Naive thymus-derived CD4-positive, alpha-beta T cell (primary cell): Measurements from ENCODE around the gene B3GALNT1. TPM values are rescaled to one million over a fixed set of nuclear protein-coding genes. Genes with fewer than 3 reads are reported as not detected.

ENCODE experiments used
- ATAC-seq: fragments of 150-1000 bp; cut with Tn5 transposase; 2 replicates; pipeline ENCODE4 v1.10.0; 2021; ENCODE audit warnings: mild to moderate bottlenecking, moderate library complexity
- CTCF ChIA-PET: fragments of 350-600 bp; sonication (Branson Sonifier 250); formaldehyde crosslinking; loops from one replicate; lab custom pipeline; 2021; ENCODE audit warnings: antibody characterized with exemption; lab: Charles Lee
- POLR2A ChIA-PET: fragments of 350-600 bp; sonication (Branson Sonifier 250); formaldehyde crosslinking; loops from one replicate; lab custom pipeline; 2021; ENCODE audit warnings: antibody characterized with exemption, inconsistent platforms; lab: Charles Lee
- DNase-seq, 9 donors: peaks; one replicate each; pipeline versions ENCODE4 v3.0.0 to v3.0.0-alpha.2; 2020 to 2022; ENCODE audit warnings: mixed read lengths in 1 of 9
- H3K27ac ChIP-seq: one replicate; pipeline ENCODE4 v1.7.0; 2013; ENCODE audit warnings: mild to moderate bottlenecking, low read depth, low read length, moderate library complexity
- H3K27me3 ChIP-seq, 2 donors: one replicate each; pipeline ENCODE4 v1.7.0; 2013; ENCODE audit warnings: low read length in 2 of 2, mild to moderate bottlenecking in 2 of 2, moderate library complexity in 2 of 2; ENCODE audit not compliant: control insufficient read depth in 2 of 2, insufficient read depth in 2 of 2
- H3K36me3 ChIP-seq, 3 experiments: 1 replicate in 2 of 3; 2 replicates in 1 of 3; pipeline ENCODE4 v1.7.0; 2013; ENCODE audit warnings: low read length in 3 of 3, mild to moderate bottlenecking in 3 of 3, moderate library complexity in 1 of 3; ENCODE audit not compliant: insufficient read depth in 3 of 3, control insufficient read depth in 2 of 3
- H3K4me1 ChIP-seq, 2 donors: one replicate each; pipeline ENCODE4 v1.7.0; 2013; ENCODE audit warnings: low read length in 2 of 2, mild to moderate bottlenecking in 2 of 2, moderate library complexity in 1 of 2; ENCODE audit not compliant: control insufficient read depth in 2 of 2, insufficient read depth in 2 of 2
- H3K4me3 ChIP-seq: 2 replicates; pipeline ENCODE4 v1.7.0; 2013; ENCODE audit warnings: mild to moderate bottlenecking, low read length
- H3K9me3 ChIP-seq, 3 experiments: 1 replicate in 2 of 3; 2 replicates in 1 of 3; pipeline ENCODE4 v1.7.0; 2013; ENCODE audit warnings: low read length in 3 of 3; ENCODE audit not compliant: control insufficient read depth in 2 of 3
- H3K27ac Mint-ChIP-seq, 9 donors: one replicate each; pipeline ENCODE4 v1.8.0; 2020 to 2022; ENCODE audit warnings: mixed read lengths in 9 of 9, mild to moderate bottlenecking in 8 of 9, moderate library complexity in 5 of 9, inconsistent platforms in 2 of 9
- H3K27me3 Mint-ChIP-seq, 5 donors: one replicate each; pipeline ENCODE4 v1.8.0; 2021 to 2022; ENCODE audit warnings: mixed read lengths in 5 of 5, mild to moderate bottlenecking in 1 of 5
- H3K36me3 Mint-ChIP-seq, 5 donors: one replicate each; pipeline ENCODE4 v1.8.0; 2020 to 2022; ENCODE audit warnings: mixed read lengths in 5 of 5, mild to moderate bottlenecking in 3 of 5, inconsistent platforms in 1 of 5
- H3K4me1 Mint-ChIP-seq, 7 donors: one replicate each; pipeline ENCODE4 v1.8.0; 2020 to 2022; ENCODE audit warnings: mixed read lengths in 7 of 7, mild to moderate bottlenecking in 3 of 7, inconsistent platforms in 1 of 7
- H3K4me3 Mint-ChIP-seq, 10 donors: one replicate each; pipeline ENCODE4 v1.8.0; 2020 to 2022; ENCODE audit warnings: mild to moderate bottlenecking in 10 of 10, mixed read lengths in 10 of 10, moderate library complexity in 6 of 10, inconsistent platforms in 2 of 10
- H3K9me3 Mint-ChIP-seq, 11 donors: one replicate each; pipeline ENCODE4 v1.8.0; 2020 to 2022; ENCODE audit warnings: mixed read lengths in 11 of 11, mild to moderate bottlenecking in 4 of 11, inconsistent platforms in 1 of 11, moderate library complexity in 1 of 11
- intact Hi-C, 2 donors: fragments of 100-400 bp; cut with micrococcal nuclease; formaldehyde crosslinking; loops; one replicate each; pipeline ENCODE4 v1.15.1; 2023
- polyA plus RNA-seq, 2 donors: library from polyadenylated mRNA; unstranded; fragments of 300-500 nt; fragmentation: Illumina TruSeq; gene quantifications; one replicate each; pipeline ENCODE4 v1.2.3, GENCODE V29; 2021
- total RNA-seq, 6 experiments: library from RNA in 5 of 6; stranded (reverse) in 5 of 6; gene quantifications; 1 replicate in 5 of 6; 2 replicates in 1 of 6; pipeline ENCODE4 v1.2.3 and lab custom pipeline; 2021 to 2026

The B3GALNT1 gene
- total and polyA plus RNA-seq, 7 experiments from 2014 or later: 0.42 to 8.1 (median 1.1) TPM

- POLR2A ChIA-PET: no interaction called here
- ATAC-seq (no peak), DNase-seq (no peak)
- Mint-ChIP-seq H3K27ac (no peak overlapping the region), H3K4me3 (peak overlapping the region in 1 of 10 donors; percentile 21), H3K27me3 (peaks cover 0 to 1% (median 0%) of the 10 kb centered on the region in 5 donors), H3K9me3 (peaks cover 0 to 3% (median 0%) of the 10 kb centered on the region in 11 donors), H3K4me1 (peaks cover 0 to 56% (median 0%) of the 10 kb centered on the region in 7 donors), H3K36me3 (peaks cover 0 to 4% (median 3%) of the 10 kb centered on the region in 5 donors)
- intact Hi-C loops: no loop called here
- no peaks in the 10 kb centered on the region for H3K27me3 ChIP-seq
- H3K4me3 ChIP-seq: no peak overlapping the region
- H3K27ac ChIP-seq: no peak overlapping the region
- H3K36me3 ChIP-seq: no peaks in the 10 kb centered on the region
- no peaks in the 10 kb centered on the region for H3K9me3 ChIP-seq
- no peaks in the 10 kb centered on the region for H3K4me1 ChIP-seq
- CTCF ChIA-PET: no interaction called here
Measured at GRCh38 chr3:161070980-161071663, 34.0 kb downstream of the B3GALNT1 start.

- ChIA-PET POLR2A (interaction anchor here (0.8 kb wide), 1 partner anchor 11 kb away, joined by 3 read pairs; no protein-coding TSS in a partner anchor), CTCF (no interaction called here)
- peak overlapping the region in 1 of 9 donors; percentile 2 for H3K27ac Mint-ChIP-seq
- DNase-seq (no peak), ATAC-seq (no peak)
- H3K27me3 ChIP-seq: no peaks in the 10 kb centered on the region
- intact Hi-C loops: no loop called here
- H3K9me3 ChIP-seq: no peaks in the 10 kb centered on the region
- peaks cover 0 to 56% (median 0%) of the 10 kb centered on the region in 7 donors for H3K4me1 Mint-ChIP-seq
- H3K4me3 ChIP-seq: no peak overlapping the region
- H3K4me1 ChIP-seq: no peaks in the 10 kb centered on the region
- no peak overlapping the region for H3K27ac ChIP-seq
- no peaks in the 10 kb centered on the region for H3K36me3 ChIP-seq
- no peaks in the 10 kb centered on the region for H3K27me3 Mint-ChIP-seq
- peaks cover 0 to 3% (median 0%) of the 10 kb centered on the region in 11 donors for H3K9me3 Mint-ChIP-seq
- peaks cover 0 to 4% (median 2%) of the 10 kb centered on the region in 5 donors for H3K36me3 Mint-ChIP-seq
- peak overlapping the region in 1 of 10 donors; percentile 64 for H3K4me3 Mint-ChIP-seq
Measured at GRCh38 chr3:161070252-161070930, 34.8 kb downstream of the B3GALNT1 start.

GRCh38 chr3:161069511-161070251 is 35.5 kb downstream of the B3GALNT1 start:
- Histone ChIP-seq H3K27me3 (no peaks in the 10 kb centered on the region), H3K36me3 (no peaks in the 10 kb centered on the region), H3K4me1 (no peaks in the 10 kb centered on the region), H3K4me3 (no peak overlapping the region), H3K9me3 (no peaks in the 10 kb centered on the region), H3K27ac (no peak overlapping the region)
- peaks cover 0 to 3% (median 0%) of the 10 kb centered on the region in 11 donors for H3K9me3 Mint-ChIP-seq
- ChIA-PET CTCF (no interaction called here), POLR2A (interaction anchor here (0.8 kb wide), 1 partner anchor 10 kb away, joined by 3 read pairs; no protein-coding TSS in a partner anchor)
- DNase-seq (no peak), ATAC-seq (peak; percentile 85)
- intact Hi-C loops: no loop called here
- no peaks in the 10 kb centered on the region for H3K27me3 Mint-ChIP-seq
- H3K4me3 Mint-ChIP-seq: peak overlapping the region in 1 of 10 donors; percentile 64
- H3K36me3 Mint-ChIP-seq: peaks cover 0 to 7% (median 2%) of the 10 kb centered on the region in 5 donors
- H3K4me1 Mint-ChIP-seq: peaks cover 0 to 56% (median 0%) of the 10 kb centered on the region in 7 donors
- H3K27ac Mint-ChIP-seq: peak overlapping the region in 1 of 9 donors; percentile 2

- H3K36me3 Mint-ChIP-seq: peaks cover 0 to 10% (median 3%) of the 10 kb centered on the region in 5 donors
- no peak overlapping the region for H3K27ac ChIP-seq
- CTCF ChIA-PET: no interaction called here
- no peak for DNase-seq
- no peak overlapping the region for H3K4me3 ChIP-seq
- H3K27me3 Mint-ChIP-seq: no peaks in the 10 kb centered on the region
- no peaks in the 10 kb centered on the region for H3K9me3 ChIP-seq
- POLR2A ChIA-PET: interaction anchor here (0.6 kb wide), 1 partner anchor 507 kb away, joined by 4 read pairs; no protein-coding TSS in a partner anchor
- peaks cover 0 to 44% (median 0%) of the 10 kb centered on the region in 7 donors for H3K4me1 Mint-ChIP-seq
- H3K9me3 Mint-ChIP-seq: peaks cover 0 to 2% (median 0%) of the 10 kb centered on the region in 11 donors
- H3K27ac Mint-ChIP-seq: no peak overlapping the region
- H3K4me1 ChIP-seq: no peaks in the 10 kb centered on the region
- no peaks in the 10 kb centered on the region for H3K36me3 ChIP-seq
- no peak for ATAC-seq
- no peak overlapping the region for H3K4me3 Mint-ChIP-seq
- no peaks in the 10 kb centered on the region for H3K27me3 ChIP-seq
- intact Hi-C loops: no loop called here
Measured at GRCh38 chr3:161067335-161067734, 37.8 kb downstream of the B3GALNT1 start.

GRCh38 chr3:161066930-161067329 is 38.2 kb downstream of the B3GALNT1 start:
- H3K4me3 ChIP-seq: no peak overlapping the region

GRCh38 chr3:161064413-161064812 is 40.7 kb downstream of the B3GALNT1 start:
- Mint-ChIP-seq H3K4me1 (peaks cover 0 to 24% (median 0%) of the 10 kb centered on the region in 7 donors), H3K4me3 (no peak overlapping the region), H3K27ac (no peak overlapping the region), H3K36me3 (peaks cover 0 to 10% (median 3%) of the 10 kb centered on the region in 5 donors), H3K27me3 (no peaks in the 10 kb centered on the region), H3K9me3 (peaks cover 0 to 2% (median 0%) of the 10 kb centered on the region in 11 donors)
- CTCF ChIA-PET: no interaction called here
- DNase-seq (no peak), ATAC-seq (no peak)
- Histone ChIP-seq H3K4me1 (no peaks in the 10 kb centered on the region), H3K27ac (no peak overlapping the region), H3K36me3 (no peaks in the 10 kb centered on the region), H3K9me3 (no peaks in the 10 kb centered on the region), H3K4me3 (no peak overlapping the region), H3K27me3 (no peaks in the 10 kb centered on the region)
- intact Hi-C loops: no loop called here
- POLR2A ChIA-PET: no interaction called here

More at GRCh38 chr3:161066930-161067329, 38.2 kb downstream of the B3GALNT1 start:
- Mint-ChIP-seq H3K4me3 (no peak overlapping the region), H3K4me1 (peaks cover 0 to 41% (median 0%) of the 10 kb centered on the region in 7 donors), H3K9me3 (peaks cover 0 to 2% (median 0%) of the 10 kb centered on the region in 11 donors), H3K27me3 (no peaks in the 10 kb centered on the region), H3K36me3 (peaks cover 0 to 10% (median 3%) of the 10 kb centered on the region in 5 donors), H3K27ac (no peak overlapping the region)
- Histone ChIP-seq H3K27ac (no peak overlapping the region), H3K9me3 (no peaks in the 10 kb centered on the region), H3K36me3 (no peaks in the 10 kb centered on the region), H3K4me1 (no peaks in the 10 kb centered on the region), H3K27me3 (no peaks in the 10 kb centered on the region)
- intact Hi-C loops: no loop called here
- ChIA-PET CTCF (no interaction called here), POLR2A (no interaction called here)
- no peak for DNase-seq
- no peak for ATAC-seq
